ENCODE results near the gene TSNAX.

The TSNAX gene

GRCh38 chr1:231528172-231529029, at the start of gene TSNAX:
TSNAX (plus strand) TSS chr1:231528669; CDS start chr1:231528811, 142 bp downstream.
- H3K4me1 ChIP-seq (ENCODE audit: insufficient read depth, low read length), result peaks cover 22% of the 10 kb centered on the region
- H3K9me3 ChIP-seq (ENCODE audit: low read length), result no peaks in the 10 kb centered on the region
- no peaks in the 10 kb centered on the region for H3K36me3 ChIP-seq (ENCODE audit: insufficient read depth, low read length)
- H3K9ac ChIP-seq (ENCODE audit: low read length), result peak within 1 kb of the TSS; percentile 87
- H3K27ac ChIP-seq (ENCODE audit: low read depth, low read length), result peak within 1 kb of the TSS; percentile 95
- peak within 1 kb of the TSS; percentile 84 to 90 for H3K4me3 ChIP-seq (ENCODE audit: low read depth in 1 of 2, low read length in 2 of 2)
- H3K27me3 ChIP-seq (ENCODE audit: control insufficient read depth in 1 of 2, insufficient read depth in 2 of 2, low read length in 2 of 2), result no peaks in the 10 kb centered on the region

GRCh38 chr1:231478811-231479210, 49.7 kb upstream of the TSNAX start:
- Histone ChIP-seq H3K9me3 (ENCODE audit: low read length) (no peaks in the 10 kb centered on the region), H3K27ac (ENCODE audit: low read depth, low read length) (no peak overlapping the region), H3K27me3 (ENCODE audit: control insufficient read depth in 1 of 2, insufficient read depth in 2 of 2, low read length in 2 of 2) (no peaks in the 10 kb centered on the region), H3K4me1 (ENCODE audit: insufficient read depth, low read length) (no peaks in the 10 kb centered on the region), H3K9ac (ENCODE audit: low read length) (no peak overlapping the region), H3K4me3 (ENCODE audit: low read depth in 1 of 2, low read length in 2 of 2) (no peak overlapping the region), H3K36me3 (ENCODE audit: insufficient read depth, low read length) (no peaks in the 10 kb centered on the region)

- Histone ChIP-seq H3K27ac (ENCODE audit: low read depth, low read length) (no peak overlapping the region), H3K9ac (ENCODE audit: low read length) (no peak overlapping the region), H3K27me3 (ENCODE audit: control insufficient read depth in 1 of 2, insufficient read depth in 2 of 2, low read length in 2 of 2) (no peaks in the 10 kb centered on the region), H3K9me3 (ENCODE audit: low read length) (no peaks in the 10 kb centered on the region), H3K36me3 (ENCODE audit: insufficient read depth, low read length) (no peaks in the 10 kb centered on the region), H3K4me1 (ENCODE audit: insufficient read depth, low read length) (no peaks in the 10 kb centered on the region), H3K4me3 (ENCODE audit: low read depth in 1 of 2, low read length in 2 of 2) (no peak overlapping the region)
Observed at GRCh38 chr1:231480008-231480407, 48.5 kb upstream of the TSNAX start.

- no peak overlapping the region for H3K4me3 ChIP-seq (ENCODE audit: low read depth in 1 of 2, low read length in 2 of 2)
- no peaks in the 10 kb centered on the region for H3K9me3 ChIP-seq (ENCODE audit: low read length)
- H3K27me3 ChIP-seq (ENCODE audit: control insufficient read depth in 1 of 2, insufficient read depth in 2 of 2, low read length in 2 of 2), result no peaks in the 10 kb centered on the region
- H3K4me1 ChIP-seq (ENCODE audit: insufficient read depth, low read length), result no peaks in the 10 kb centered on the region
- H3K9ac ChIP-seq (ENCODE audit: low read length), result no peak overlapping the region
- H3K27ac ChIP-seq (ENCODE audit: low read depth, low read length), result no peak overlapping the region
- H3K36me3 ChIP-seq (ENCODE audit: insufficient read depth, low read length), result no peaks in the 10 kb centered on the region
Observed at GRCh38 chr1:231481289-231481688, 47.2 kb upstream of the TSNAX start.

GRCh38 chr1:231485029-231485784, 43.3 kb upstream of the TSNAX start:
- H3K36me3 ChIP-seq (ENCODE audit: insufficient read depth, low read length), result no peaks in the 10 kb centered on the region
- no peaks in the 10 kb centered on the region for H3K27me3 ChIP-seq (ENCODE audit: control insufficient read depth in 1 of 2, insufficient read depth in 2 of 2, low read length in 2 of 2)
- no peak overlapping the region for H3K27ac ChIP-seq (ENCODE audit: low read depth, low read length)
- no peak overlapping the region for H3K4me3 ChIP-seq (ENCODE audit: low read depth in 1 of 2, low read length in 2 of 2)
- no peak overlapping the region for H3K9ac ChIP-seq (ENCODE audit: low read length)
- H3K4me1 ChIP-seq (ENCODE audit: insufficient read depth, low read length), result no peaks in the 10 kb centered on the region
- H3K9me3 ChIP-seq (ENCODE audit: low read length), result no peaks in the 10 kb centered on the region

- H3K27me3 ChIP-seq (ENCODE audit: control insufficient read depth in 1 of 2, insufficient read depth in 2 of 2, low read length in 2 of 2), result no peaks in the 10 kb centered on the region
- no peak overlapping the region for H3K9ac ChIP-seq (ENCODE audit: low read length)
- no peaks in the 10 kb centered on the region for H3K9me3 ChIP-seq (ENCODE audit: low read length)
- no peak overlapping the region for H3K4me3 ChIP-seq (ENCODE audit: low read depth in 1 of 2, low read length in 2 of 2)
- no peaks in the 10 kb centered on the region for H3K36me3 ChIP-seq (ENCODE audit: insufficient read depth, low read length)
- no peak overlapping the region for H3K27ac ChIP-seq (ENCODE audit: low read depth, low read length)
- no peaks in the 10 kb centered on the region for H3K4me1 ChIP-seq (ENCODE audit: insufficient read depth, low read length)
Observed at GRCh38 chr1:231487019-231487418, 41.5 kb upstream of the TSNAX start.

GRCh38 chr1:231487910-231488309, 40.6 kb upstream of the TSNAX start:
- Histone ChIP-seq H3K9ac (ENCODE audit: low read length) (no peak overlapping the region), H3K36me3 (ENCODE audit: insufficient read depth, low read length) (no peaks in the 10 kb centered on the region), H3K27ac (ENCODE audit: low read depth, low read length) (no peak overlapping the region), H3K9me3 (ENCODE audit: low read length) (no peaks in the 10 kb centered on the region), H3K27me3 (ENCODE audit: control insufficient read depth in 1 of 2, insufficient read depth in 2 of 2, low read length in 2 of 2) (no peaks in the 10 kb centered on the region), H3K4me1 (ENCODE audit: insufficient read depth, low read length) (no peaks in the 10 kb centered on the region), H3K4me3 (ENCODE audit: low read depth in 1 of 2, low read length in 2 of 2) (no peak overlapping the region)

GRCh38 chr1:231493421-231494185, 34.9 kb upstream of the TSNAX start:
- H3K9me3 ChIP-seq (ENCODE audit: low read length), result no peaks in the 10 kb centered on the region
- no peak overlapping the region for H3K4me3 ChIP-seq (ENCODE audit: low read depth in 1 of 2, low read length in 2 of 2)
- H3K27ac ChIP-seq (ENCODE audit: low read depth, low read length), result no peak overlapping the region
- no peaks in the 10 kb centered on the region for H3K36me3 ChIP-seq (ENCODE audit: insufficient read depth, low read length)
- H3K9ac ChIP-seq (ENCODE audit: low read length), result no peak overlapping the region
- H3K4me1 ChIP-seq (ENCODE audit: insufficient read depth, low read length), result no peaks in the 10 kb centered on the region
- no peaks in the 10 kb centered on the region for H3K27me3 ChIP-seq (ENCODE audit: control insufficient read depth in 1 of 2, insufficient read depth in 2 of 2, low read length in 2 of 2)

- H3K27ac ChIP-seq (ENCODE audit: low read depth, low read length), result no peak overlapping the region
- no peaks in the 10 kb centered on the region for H3K27me3 ChIP-seq (ENCODE audit: control insufficient read depth in 1 of 2, insufficient read depth in 2 of 2, low read length in 2 of 2)
- H3K9ac ChIP-seq (ENCODE audit: low read length), result no peak overlapping the region
- no peaks in the 10 kb centered on the region for H3K36me3 ChIP-seq (ENCODE audit: insufficient read depth, low read length)
- H3K9me3 ChIP-seq (ENCODE audit: low read length), result no peaks in the 10 kb centered on the region
- no peak overlapping the region for H3K4me3 ChIP-seq (ENCODE audit: low read depth in 1 of 2, low read length in 2 of 2)
- H3K4me1 ChIP-seq (ENCODE audit: insufficient read depth, low read length), result no peaks in the 10 kb centered on the region
Observed at GRCh38 chr1:231494439-231495110, 33.9 kb upstream of the TSNAX start.

GRCh38 chr1:231497629-231498152, 30.8 kb upstream of the TSNAX start:
- Histone ChIP-seq H3K9ac (ENCODE audit: low read length) (no peak overlapping the region), H3K27ac (ENCODE audit: low read depth, low read length) (no peak overlapping the region), H3K4me1 (ENCODE audit: insufficient read depth, low read length) (no peaks in the 10 kb centered on the region), H3K4me3 (ENCODE audit: low read depth in 1 of 2, low read length in 2 of 2) (no peak overlapping the region), H3K9me3 (ENCODE audit: low read length) (no peaks in the 10 kb centered on the region), H3K27me3 (ENCODE audit: control insufficient read depth in 1 of 2, insufficient read depth in 2 of 2, low read length in 2 of 2) (no peaks in the 10 kb centered on the region), H3K36me3 (ENCODE audit: insufficient read depth, low read length) (no peaks in the 10 kb centered on the region)
